GM18511 (cell line): ENCODE data around the gene PTPRK.
A peak's percentile ranks its signal among the peaks of the same experiment; 100 is the strongest.

ENCODE experiments used
- ATAC-seq: cut with Tn5 transposase; IDR thresholded peaks from one replicate; pipeline ENCODE4 v1.9.1; 2021; ENCODE audit warnings: mild to moderate bottlenecking, moderate library complexity; ENCODE audit not compliant: unreplicated experiment

The PTPRK gene

GRCh38 chr6:128099571-128100197 is 420.7 kb downstream of the PTPRK start:
- ATAC-seq: no peak

DNA sequence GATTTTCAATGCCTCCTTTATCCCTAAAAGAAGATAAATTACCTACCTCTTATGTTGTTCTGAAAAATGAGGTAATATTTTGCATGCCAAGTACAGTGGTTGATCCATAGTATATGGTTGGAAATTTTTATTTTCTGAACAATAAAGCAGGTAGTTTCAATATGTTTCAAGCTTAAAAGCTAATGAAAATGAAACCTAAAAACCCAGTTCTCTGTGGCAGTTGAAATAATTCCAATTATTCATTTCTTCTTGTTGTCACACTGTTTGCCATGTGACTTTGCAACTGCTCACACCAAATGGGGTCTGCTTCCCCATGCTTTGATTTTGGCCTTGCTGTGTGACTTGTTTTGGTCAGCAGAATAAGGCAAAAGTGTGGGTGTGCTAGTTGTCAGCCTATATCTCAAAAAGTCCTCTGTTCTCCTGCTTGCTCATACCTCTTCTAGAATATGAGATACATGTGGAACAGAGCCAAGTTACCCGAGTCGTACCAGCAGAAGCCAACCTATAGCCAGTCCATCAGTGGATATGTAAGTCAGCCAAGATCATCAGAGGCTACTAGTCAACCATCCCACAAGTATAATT is 422.3 kb downstream of the PTPRK start:
- ATAC-seq: no peak

DNA sequence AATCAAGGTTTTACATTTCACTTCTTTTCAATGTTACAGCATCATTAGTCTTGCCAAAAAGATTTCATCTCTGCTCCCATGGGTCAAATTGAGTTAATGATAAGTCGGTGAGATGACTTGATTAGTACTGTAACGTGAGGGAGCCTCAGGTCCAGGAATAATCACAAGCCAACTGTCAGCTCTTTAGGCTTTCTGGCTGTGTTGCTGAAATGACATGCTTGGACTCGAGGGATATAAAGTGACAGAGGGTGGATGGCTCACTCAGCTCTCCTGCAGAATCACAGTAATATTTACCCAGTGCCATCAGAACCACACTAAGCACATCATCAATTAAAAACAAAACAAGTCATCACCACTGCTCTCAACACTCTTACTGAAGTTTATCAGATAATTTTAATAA is 423.4 kb downstream of the PTPRK start:
- ATAC-seq: no peak

GRCh38 chr6:128095362-128095761 is 425.0 kb downstream of the PTPRK start:
- ATAC-seq: no peak

GRCh38 chr6:128079021-128079420 is 441.4 kb downstream of the PTPRK start:
- ATAC-seq: no peak

- ATAC-seq: peak; percentile 84
These were observed 442.1 kb downstream of the PTPRK start for GRCh38 chr6:128078276-128078675.

GRCh38 chr6:128076843-128077242 is 443.6 kb downstream of the PTPRK start:
- no peak for ATAC-seq

DNA sequence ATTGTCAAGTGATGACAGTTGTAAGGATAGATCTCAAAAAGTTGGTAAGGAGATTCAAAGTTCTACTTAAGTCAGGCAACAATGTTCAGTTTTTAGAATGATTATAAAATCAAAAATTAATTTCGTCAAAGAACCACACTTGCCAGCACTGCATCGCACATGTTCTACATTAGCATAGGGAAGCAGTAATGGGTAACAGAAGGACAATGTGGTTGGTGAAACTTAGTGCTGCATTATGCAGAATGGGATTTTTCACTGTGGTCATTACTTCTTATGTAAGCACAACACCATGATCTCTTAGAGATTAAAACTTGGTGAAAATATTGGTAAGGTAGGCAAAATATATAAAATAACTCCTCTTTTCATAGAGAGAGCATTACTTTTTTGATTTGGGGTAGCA is 445.8 kb downstream of the PTPRK start:
- ATAC-seq: no peak

DNA sequence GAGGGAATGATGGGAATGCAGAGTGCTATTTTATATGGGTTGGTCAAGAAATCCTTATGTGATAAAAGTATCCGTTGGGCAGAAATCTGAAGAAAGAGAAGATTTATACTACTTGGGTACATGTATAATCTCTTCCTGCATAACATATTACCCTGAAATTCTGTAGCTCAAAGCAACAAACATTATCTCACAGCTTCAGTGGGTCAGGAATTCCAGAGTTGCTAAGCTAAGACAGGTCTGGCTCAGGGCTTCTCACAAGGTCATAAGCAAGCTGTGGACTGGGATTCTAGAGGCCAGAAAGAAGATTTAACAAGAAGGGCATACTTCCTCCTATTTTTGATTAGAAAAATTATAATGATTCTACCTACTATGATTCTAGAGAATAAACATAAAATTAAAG is 447.0 kb downstream of the PTPRK start:
- ATAC-seq: no peak

DNA sequence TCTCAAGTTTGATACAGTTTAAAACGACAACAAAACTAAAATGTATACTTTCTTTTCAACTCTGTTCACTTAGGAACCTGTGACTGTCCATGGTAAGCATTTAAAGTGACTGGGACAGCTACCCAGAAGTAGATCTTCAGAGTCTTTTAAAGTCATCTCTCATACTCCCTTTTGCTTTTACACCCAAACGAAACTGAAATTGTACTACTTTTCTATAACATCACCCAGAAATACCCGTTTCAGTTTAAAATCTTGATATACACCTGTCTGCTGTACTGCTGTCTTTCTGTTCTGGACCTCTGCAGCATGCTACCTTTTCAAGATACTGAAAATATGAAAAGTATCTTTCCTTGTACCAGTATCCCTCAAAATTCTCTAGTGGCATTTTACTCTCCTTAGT is 449.2 kb downstream of the PTPRK start:
- ATAC-seq: peak; percentile 86

- no peak for ATAC-seq
These were observed 450.0 kb downstream of the PTPRK start for GRCh38 chr6:128070406-128070805.

DNA sequence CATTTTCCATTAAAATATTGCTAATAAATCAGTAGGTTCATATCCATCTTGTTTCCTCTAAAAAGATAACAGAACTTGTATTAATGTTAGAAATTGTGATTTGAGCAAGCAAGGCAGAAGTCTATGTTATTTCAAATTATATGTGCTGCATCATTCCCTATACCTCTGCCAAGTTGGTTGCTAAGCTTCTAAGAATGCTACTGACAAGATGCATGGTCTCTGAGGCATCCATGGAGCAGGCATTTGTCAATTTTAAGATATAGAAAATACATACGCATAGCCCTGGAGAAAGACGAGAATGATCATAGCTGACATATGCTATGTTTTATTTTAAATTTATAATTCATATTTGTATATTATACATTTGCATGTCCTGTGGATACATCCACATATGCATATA is 451.2 kb downstream of the PTPRK start:
- no peak for ATAC-seq

DNA sequence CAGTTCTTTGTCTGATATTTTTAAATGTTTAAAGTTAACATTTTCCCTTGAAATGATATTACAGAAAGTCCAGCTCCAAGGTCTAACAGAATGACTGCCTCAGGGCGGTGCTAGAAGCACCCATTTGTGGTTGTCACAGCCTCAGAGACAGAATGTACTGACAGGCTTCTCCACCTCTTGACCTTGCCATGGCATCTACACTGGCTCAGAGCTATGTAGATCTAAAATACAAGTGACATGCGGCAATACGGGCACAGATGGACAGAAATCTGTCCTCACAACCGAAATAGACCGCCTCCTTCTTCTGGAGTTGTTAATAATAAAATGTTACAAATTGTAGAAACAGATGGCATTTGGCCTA is 452.3 kb downstream of the PTPRK start:
- no peak for ATAC-seq

GRCh38 chr6:128067446-128068118 is 452.8 kb downstream of the PTPRK start:
- ATAC-seq: no peak

- no peak for ATAC-seq
These were observed 455.3 kb downstream of the PTPRK start for GRCh38 chr6:128065072-128065471.

DNA sequence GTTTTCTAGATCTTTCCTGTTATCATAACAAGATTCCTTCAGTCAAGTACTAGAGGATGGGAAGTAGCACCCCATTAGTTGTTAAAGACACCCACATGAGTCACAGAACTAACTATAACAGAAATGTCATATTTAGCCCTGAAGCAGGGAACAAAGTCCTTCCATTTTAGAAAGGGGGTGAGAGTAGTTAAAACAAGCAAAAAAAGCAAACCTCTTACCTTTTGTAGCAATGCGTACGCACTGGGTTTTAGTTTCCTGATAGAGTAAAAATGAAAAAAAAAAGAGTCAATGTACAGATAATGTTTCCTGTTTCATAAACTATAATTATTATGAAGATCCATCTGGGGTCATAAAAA is 455.9 kb downstream of the PTPRK start:
- no peak for ATAC-seq

GRCh38 chr6:128063850-128064539 is 456.4 kb downstream of the PTPRK start:
- no peak for ATAC-seq

- no peak for ATAC-seq
These were observed 457.4 kb downstream of the PTPRK start for GRCh38 chr6:128062882-128063603.

DNA sequence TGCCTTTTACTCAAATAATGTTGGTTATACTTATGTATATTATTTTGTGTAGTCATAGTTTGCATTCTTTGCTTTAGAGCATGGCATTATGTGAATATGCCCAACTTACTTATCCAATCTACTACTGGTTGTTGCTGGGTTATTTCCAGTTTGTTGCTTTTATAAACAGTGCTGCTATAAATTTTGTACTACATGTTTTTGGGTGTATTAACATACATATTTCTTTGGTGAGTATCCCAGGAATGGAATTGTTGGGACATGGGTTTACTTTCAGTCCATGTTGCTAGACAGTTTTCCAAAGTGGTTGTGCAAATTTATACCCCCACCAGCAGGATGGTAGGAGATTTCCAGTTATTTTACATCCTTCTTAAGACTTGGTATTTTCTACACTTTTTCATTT is 462.5 kb downstream of the PTPRK start:
- ATAC-seq: no peak

GRCh38 chr6:128057541-128057940 is 462.9 kb downstream of the PTPRK start:
- ATAC-seq: no peak

DNA sequence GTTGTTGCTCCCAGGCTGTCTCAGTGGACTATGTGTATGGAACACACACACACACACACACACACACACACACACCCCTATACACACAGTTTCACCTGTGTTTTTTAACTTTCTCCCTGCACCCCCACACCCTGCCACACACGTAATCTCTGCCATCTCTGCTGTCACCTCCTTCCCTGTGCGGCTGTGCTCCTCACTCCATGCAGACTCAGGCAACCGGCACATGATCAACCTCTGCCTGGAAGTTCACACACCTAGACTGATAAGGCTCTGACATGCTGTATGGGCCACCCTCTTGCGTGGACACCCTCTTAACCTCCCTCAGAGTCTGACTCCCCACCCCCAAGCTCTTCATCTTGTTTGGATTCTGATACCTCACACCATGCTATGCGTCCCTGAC is 467.3 kb downstream of the PTPRK start:
- no peak for ATAC-seq
